Activated CD8-positive, alpha-beta memory T cell treated with anti-CD3 and anti-CD28 coated beads, Interleukin-2, amount 50 U/mL, for 48 hours (primary cell): ENCODE measurements around the gene NAGA.

Source experiments
- DNase-seq: peaks from one replicate; pipeline ENCODE4 v3.0.0-alpha.2; 2020

NAGA gene

GRCh38 chr22:42074846-42075676 lies 4.4 kb upstream of the NAGA start:
- DNase-seq = no peak

- DNase-seq = peak; percentile 79
Measured at GRCh38 chr22:42074132-42074811, 3.7 kb upstream of the NAGA start, which contains the start of gene PHETA2. TSS of gene PHETA2 (plus strand) at chr22:42074248. CDS start at chr22:42077294, 3,046 bp downstream.

- DNase-seq = peak; percentile 54
Measured at GRCh38 chr22:42073621-42074041, 3.0 kb upstream of the NAGA start.

GRCh38 chr22:42072606-42073330 lies 2.2 kb upstream of the NAGA start:
- DNase-seq = peak; percentile 52

- peak; percentile 48 for DNase-seq
Measured at GRCh38 chr22:42071508-42071907, 896 bp upstream of the NAGA start.

- DNase-seq = peak; percentile 52
Measured at GRCh38 chr22:42069801-42070516, 653 bp downstream of the NAGA start.

GRCh38 chr22:42068291-42068690 lies 2.3 kb downstream of the NAGA start:
- DNase-seq = peak; percentile 48

- peak; percentile 44 for DNase-seq
Measured at GRCh38 chr22:42067671-42068251, 2.9 kb downstream of the NAGA start.

GRCh38 chr22:42066937-42067336 lies 3.7 kb downstream of the NAGA start:
- peak; percentile 34 for DNase-seq

GRCh38 chr22:42066126-42066761 lies 4.4 kb downstream of the NAGA start:
- peak; percentile 42 for DNase-seq

- DNase-seq = peak; percentile 28
Measured at GRCh38 chr22:42065438-42066125, 5.0 kb downstream of the NAGA start.

GRCh38 chr22:42064629-42065028 lies 6.0 kb downstream of the NAGA start:
- no peak for DNase-seq

GRCh38 chr22:42062506-42063170 lies 8.0 kb downstream of the NAGA start:
- DNase-seq = peak; percentile 37

GRCh38 chr22:42061041-42061440 lies 9.6 kb downstream of the NAGA start:
- peak; percentile 33 for DNase-seq

GRCh38 chr22:42060489-42060888 lies 10.1 kb downstream of the NAGA start:
- no peak for DNase-seq

GRCh38 chr22:42056757-42057511 lies 13.7 kb downstream of the NAGA start:
- DNase-seq = no peak

GRCh38 chr22:42052765-42053164 lies 17.8 kb downstream of the NAGA start:
- DNase-seq = no peak

- DNase-seq = no peak
Measured at GRCh38 chr22:42050641-42051180, 19.9 kb downstream of the NAGA start.

GRCh38 chr22:42041784-42042183 lies 28.8 kb downstream of the NAGA start:
- no peak for DNase-seq

GRCh38 chr22:42039271-42039670 lies 31.3 kb downstream of the NAGA start:
- no peak for DNase-seq
